Endodermal cell (in vitro differentiated cells): ENCODE data around the gene SENP8. TPM values are rescaled to one million over a fixed set of nuclear protein-coding genes. Genes with fewer than 3 reads are reported as not detected.

Source experiments
- DNase-seq: peaks from one replicate; pipeline ENCODE4 v3.0.0-alpha.2; 2017
- H3K27ac ChIP-seq: 2 replicates; pipeline ENCODE4 v1.5.1; 2013; ENCODE audit warnings: mild to moderate bottlenecking, low read depth, low read length, moderate library complexity
- H3K27me3 ChIP-seq: 2 replicates; pipeline ENCODE4 v1.6.1; 2013; ENCODE audit warnings: mild to moderate bottlenecking, low read length, moderate library complexity; ENCODE audit not compliant: insufficient read depth, control insufficient read depth, poor library complexity, severe bottlenecking
- H3K36me3 ChIP-seq: 2 replicates; pipeline ENCODE4 v1.7.0; 2013; ENCODE audit warnings: mild to moderate bottlenecking, low read length, moderate library complexity; ENCODE audit not compliant: control insufficient read depth, insufficient read depth
- H3K4me1 ChIP-seq: one replicate; pipeline ENCODE4 v1.7.0; 2013; ENCODE audit warnings: low read length; ENCODE audit not compliant: control insufficient read depth, insufficient read depth
- H3K4me3 ChIP-seq: 2 replicates; pipeline ENCODE4 v1.5.1; 2013; ENCODE audit warnings: mild to moderate bottlenecking, low read length, moderate library complexity
- H3K9ac ChIP-seq: 2 replicates; pipeline ENCODE4 v1.6.1; 2013; ENCODE audit warnings: mild to moderate bottlenecking, low read length, moderate library complexity; ENCODE audit not compliant: poor library complexity, severe bottlenecking; ENCODE audit errors: extremely low read depth
- H3K9me3 ChIP-seq: 2 replicates; pipeline ENCODE4 v1.6.1; 2013; ENCODE audit warnings: mild to moderate bottlenecking, low read length, moderate library complexity; ENCODE audit not compliant: control insufficient read depth
- H3K27ac Mint-ChIP-seq: 2 replicates; pipeline ENCODE4 v1.8.0; 2020; ENCODE audit warnings: mixed read lengths
- H3K27me3 Mint-ChIP-seq: 2 replicates; pipeline ENCODE4 v1.8.0; 2021; ENCODE audit warnings: mild to moderate bottlenecking, mixed read lengths; ENCODE audit not compliant: insufficient read depth
- H3K36me3 Mint-ChIP-seq: 2 replicates; pipeline ENCODE4 v1.8.0; 2020; ENCODE audit warnings: low read depth, mixed read lengths
- H3K4me1 Mint-ChIP-seq: 2 replicates; pipeline ENCODE4 v1.8.0; 2020; ENCODE audit warnings: mixed read lengths
- H3K4me3 Mint-ChIP-seq: 2 replicates; pipeline ENCODE4 v1.8.0; 2020; ENCODE audit warnings: mild to moderate bottlenecking, moderate library complexity, mixed read lengths
- H3K9me3 Mint-ChIP-seq: 2 replicates; pipeline ENCODE4 v1.8.0; 2020; ENCODE audit warnings: mild to moderate bottlenecking, mixed read lengths
- CTCF ChIP-seq: fragments of 200-600 bp; sonication (generic); conservative IDR thresholded peaks from 2 replicates; pipeline ENCODE4 v1.5.0; 2021; ENCODE audit warnings: antibody characterized with exemption, mild to moderate bottlenecking
- WGBS, 2 experiments: methylation state at CpG; one replicate each; pipeline versions ENCODE4 v1.1.5 to v1.1.7; 2013; ENCODE audit warnings: missing lambda C conversion rate in 2 of 2, mixed read lengths in 1 of 2; ENCODE audit not compliant: insufficient coverage in 1 of 2, insufficient read length in 1 of 2; 5-methylcytosine and 5-hydroxymethylcytosine counted together
- total RNA-seq, 2 donors: library from RNA; stranded (reverse); fragmentation: NEBNext Ultra II Directional in 1 of 2; extraction: Animal tissue kit (Norgen Biotek cat#: 25700) in 1 of 2; gene quantifications; 2 replicates in 1 of 2; 3 replicates in 1 of 2; pipeline ENCODE4 v1.2.1, GENCODE V29; 2021

The SENP8 gene
- total RNA-seq, 2 donors from 2014 or later, result 4.7 to 6.6 TPM

GRCh38 chr15:72176159-72176558, 58.0 kb downstream of the SENP8 start:
- peak; percentile 35 for DNase-seq
- H3K36me3 ChIP-seq, result no peaks in the 10 kb centered on the region
- no peak overlapping the region for H3K9ac ChIP-seq
- H3K4me1 ChIP-seq, result peaks cover 5% of the 10 kb centered on the region
- Mint-ChIP-seq H3K27me3 (peaks cover 1% of the 10 kb centered on the region), H3K9me3 (no peaks in the 10 kb centered on the region), H3K4me1 (peaks cover 2% of the 10 kb centered on the region), H3K4me3 (no peak overlapping the region), H3K36me3 (no peaks in the 10 kb centered on the region), H3K27ac (no peak overlapping the region)
- no peak overlapping the region for H3K4me3 ChIP-seq
- H3K27me3 ChIP-seq, result no peaks in the 10 kb centered on the region
- H3K27ac ChIP-seq, result no peak overlapping the region
- 87 to 92% methylated on average over 3 to 6 of the region's 6 CpGs for WGBS, 2 experiments
- no peak for TF ChIP-seq CTCF
- H3K9me3 ChIP-seq, result no peaks in the 10 kb centered on the region

- no peak for TF ChIP-seq CTCF
- peaks cover 2% of the 10 kb centered on the region for H3K4me1 Mint-ChIP-seq
- no peaks in the 10 kb centered on the region for H3K9me3 Mint-ChIP-seq
- Histone ChIP-seq H3K27ac (no peak overlapping the region), H3K9me3 (no peaks in the 10 kb centered on the region), H3K4me3 (no peak overlapping the region), H3K4me1 (peaks cover 5% of the 10 kb centered on the region), H3K9ac (no peak overlapping the region), H3K36me3 (no peaks in the 10 kb centered on the region), H3K27me3 (no peaks in the 10 kb centered on the region)
- H3K27ac Mint-ChIP-seq, result no peak overlapping the region
- 91% methylated on average over 3 of the region's 3 CpGs; no CpG with 5 or more reads in 1 of the 2 experiments for WGBS, 2 experiments
- H3K27me3 Mint-ChIP-seq, result peaks cover 4% of the 10 kb centered on the region
- DNase-seq, result peak; percentile 17
- H3K4me3 Mint-ChIP-seq, result no peak overlapping the region
- H3K36me3 Mint-ChIP-seq, result no peaks in the 10 kb centered on the region
Measured at GRCh38 chr15:72176743-72177142, 58.5 kb downstream of the SENP8 start.

- peaks cover 5% of the 10 kb centered on the region for H3K4me1 ChIP-seq
- no peak overlapping the region for H3K4me3 Mint-ChIP-seq
- no peak overlapping the region for H3K9ac ChIP-seq
- TF ChIP-seq CTCF, result no peak
- peaks cover 20% of the 10 kb centered on the region for H3K27me3 Mint-ChIP-seq
- WGBS, 2 experiments, result 88 to 97% methylated on average over 6 to 11 of the region's 13 CpGs
- peaks cover 14% of the 10 kb centered on the region for H3K27me3 ChIP-seq
- no peak overlapping the region for H3K4me3 ChIP-seq
- peaks cover 4% of the 10 kb centered on the region for H3K4me1 Mint-ChIP-seq
- peak; percentile 46 for DNase-seq
- H3K9me3 Mint-ChIP-seq, result no peaks in the 10 kb centered on the region
- H3K27ac Mint-ChIP-seq, result no peak overlapping the region
- H3K36me3 ChIP-seq, result no peaks in the 10 kb centered on the region
- H3K27ac ChIP-seq, result no peak overlapping the region
- H3K36me3 Mint-ChIP-seq, result no peaks in the 10 kb centered on the region
- no peaks in the 10 kb centered on the region for H3K9me3 ChIP-seq
Measured at GRCh38 chr15:72178976-72179585, 60.9 kb downstream of the SENP8 start.
